Liver (tissue), 3 donors: ENCODE data around the gene PRDX1.

Experiments used
- CTCF ChIP-seq: fragments of 150-350 bp; IDR thresholded peaks from 2 replicates; pipeline ENCODE4 v1.5.1; 2017; ENCODE audit warnings: improper control_type of control experiment, low read depth, low read length; ENCODE audit not compliant: missing input control
- GABPA ChIP-seq, 2 donors: IDR thresholded peaks in 1 of 2; conservative IDR thresholded peaks in 1 of 2; 2 replicates each; pipeline ENCODE4 v1.6.1; 2016; ENCODE audit warnings: antibody characterized with exemption in 2 of 2, mild to moderate bottlenecking in 1 of 2, moderate library complexity in 1 of 2
- RAD21 ChIP-seq, 2 donors: IDR thresholded peaks; 2 replicates each; pipeline ENCODE4 v1.6.1; 2016; ENCODE audit warnings: antibody characterized with exemption in 2 of 2, mild to moderate bottlenecking in 2 of 2
- donor health status: healthy.
- donor health status: healthy.

- TF ChIP-seq CTCF (no peak), GABPA (IDR thresholded peaks at IDR 0.05 in 1 of 2, conservative IDR thresholded peaks at IDR 0.05 in 1 of 2) (peak in 1 of 2 donors; percentile 23), RAD21 (IDR thresholded peaks at IDR 0.05) (no peak)
Measured at GRCh38 chr1:45543581-45544417, 22.1 kb upstream of the PRDX1 start.
